Iris pigment epithelial cell (primary cell): Measurements from ENCODE around the gene ROBO4.

Experiments
- DNase-seq: peaks from one replicate; pipeline ENCODE4 v3.0.0-alpha.2; 2011; ENCODE audit warnings: low read depth

ROBO4 gene

DNA sequence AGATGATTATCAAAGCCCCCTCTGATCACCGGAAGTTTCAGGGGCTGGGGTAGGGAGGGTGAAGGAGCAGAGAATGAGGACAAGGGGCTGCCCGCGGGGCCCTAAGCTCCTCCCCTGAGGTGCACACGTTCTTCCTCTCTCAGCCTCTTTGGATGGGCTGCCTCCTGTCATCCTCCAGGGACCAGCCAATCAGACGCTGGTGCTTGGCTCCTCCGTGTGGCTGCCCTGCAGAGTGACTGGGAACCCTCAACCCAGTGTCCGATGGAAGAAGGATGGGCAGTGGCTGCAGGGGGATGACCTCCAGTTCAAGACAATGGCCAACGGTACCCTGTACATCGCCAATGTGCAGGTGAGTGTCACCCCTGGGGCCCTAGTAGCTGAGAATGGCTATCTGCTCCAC lies 24.9 kb downstream of the ROBO4 start:
- no peak for DNase-seq

DNA sequence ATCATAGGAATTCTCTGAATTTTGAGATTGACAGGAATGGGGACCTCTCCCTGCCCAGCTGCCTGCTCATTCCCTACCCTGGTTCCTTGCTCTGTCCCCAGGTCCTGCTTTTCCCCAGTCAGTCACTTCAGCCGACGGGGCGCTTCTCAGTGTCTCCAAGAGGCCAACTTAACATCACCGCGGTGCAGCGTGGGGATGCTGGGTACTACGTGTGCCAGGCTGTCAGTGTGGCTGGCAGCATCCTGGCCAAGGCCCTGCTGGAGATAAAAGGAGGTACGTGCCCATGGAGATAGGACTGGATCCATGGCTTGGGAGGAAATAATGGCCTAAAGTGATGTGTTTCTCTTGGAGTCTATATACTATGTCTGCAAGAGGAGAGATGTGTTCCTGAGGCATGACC lies 25.4 kb downstream of the ROBO4 start:
- no peak for DNase-seq

GRCh38 chr11:124870430-124870829 lies 27.2 kb downstream of the ROBO4 start:
- DNase-seq = no peak

DNA sequence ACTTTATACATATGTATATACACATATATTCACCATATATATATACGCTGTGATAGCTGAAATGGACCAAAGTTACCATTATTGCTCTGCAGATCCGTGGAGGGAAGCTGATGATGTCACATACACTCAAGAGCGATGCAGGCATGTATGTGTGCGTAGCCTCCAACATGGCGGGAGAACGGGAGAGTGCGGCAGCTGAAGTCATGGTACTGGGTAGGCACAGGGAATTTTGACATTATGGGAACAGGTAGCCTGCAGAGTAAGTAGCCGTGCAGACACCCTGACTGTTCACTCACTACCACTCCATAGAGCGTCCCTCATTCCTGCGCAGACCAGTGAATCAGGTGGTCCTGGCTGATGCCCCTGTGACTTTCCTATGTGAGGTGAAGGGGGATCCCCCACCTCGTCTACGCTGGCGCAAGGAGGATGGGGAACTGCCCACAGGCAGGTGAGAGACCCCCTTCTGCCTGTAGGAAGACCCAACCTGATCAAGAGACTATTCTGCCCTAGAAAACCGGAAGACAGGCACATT lies 27.7 kb downstream of the ROBO4 start:
- DNase-seq = no peak

- no peak for DNase-seq
Measured at GRCh38 chr11:124869331-124869730, 28.3 kb downstream of the ROBO4 start.

- DNase-seq = no peak
Measured at GRCh38 chr11:124868331-124869274, 29.1 kb downstream of the ROBO4 start.

DNA sequence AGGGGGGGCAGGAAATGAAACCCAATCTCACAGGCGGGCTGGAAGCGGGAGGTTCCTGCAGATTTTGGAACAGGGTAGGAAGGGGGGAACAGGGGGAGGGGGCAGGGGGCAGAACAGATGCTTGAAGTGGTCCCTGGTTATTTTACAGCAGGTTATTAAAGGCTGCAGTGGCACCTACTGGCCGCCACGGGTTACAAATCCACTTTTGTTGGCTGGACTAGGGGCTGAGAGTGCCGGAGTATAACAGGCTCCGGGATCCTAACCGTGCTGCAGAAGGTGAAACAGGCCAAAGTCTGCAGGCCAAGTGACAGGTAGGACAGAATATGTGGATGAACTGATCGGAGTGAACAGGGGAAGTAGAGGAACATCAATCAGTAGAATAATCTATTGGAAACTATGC lies 30.0 kb downstream of the ROBO4 start:
- peak; percentile 45 for DNase-seq

DNA sequence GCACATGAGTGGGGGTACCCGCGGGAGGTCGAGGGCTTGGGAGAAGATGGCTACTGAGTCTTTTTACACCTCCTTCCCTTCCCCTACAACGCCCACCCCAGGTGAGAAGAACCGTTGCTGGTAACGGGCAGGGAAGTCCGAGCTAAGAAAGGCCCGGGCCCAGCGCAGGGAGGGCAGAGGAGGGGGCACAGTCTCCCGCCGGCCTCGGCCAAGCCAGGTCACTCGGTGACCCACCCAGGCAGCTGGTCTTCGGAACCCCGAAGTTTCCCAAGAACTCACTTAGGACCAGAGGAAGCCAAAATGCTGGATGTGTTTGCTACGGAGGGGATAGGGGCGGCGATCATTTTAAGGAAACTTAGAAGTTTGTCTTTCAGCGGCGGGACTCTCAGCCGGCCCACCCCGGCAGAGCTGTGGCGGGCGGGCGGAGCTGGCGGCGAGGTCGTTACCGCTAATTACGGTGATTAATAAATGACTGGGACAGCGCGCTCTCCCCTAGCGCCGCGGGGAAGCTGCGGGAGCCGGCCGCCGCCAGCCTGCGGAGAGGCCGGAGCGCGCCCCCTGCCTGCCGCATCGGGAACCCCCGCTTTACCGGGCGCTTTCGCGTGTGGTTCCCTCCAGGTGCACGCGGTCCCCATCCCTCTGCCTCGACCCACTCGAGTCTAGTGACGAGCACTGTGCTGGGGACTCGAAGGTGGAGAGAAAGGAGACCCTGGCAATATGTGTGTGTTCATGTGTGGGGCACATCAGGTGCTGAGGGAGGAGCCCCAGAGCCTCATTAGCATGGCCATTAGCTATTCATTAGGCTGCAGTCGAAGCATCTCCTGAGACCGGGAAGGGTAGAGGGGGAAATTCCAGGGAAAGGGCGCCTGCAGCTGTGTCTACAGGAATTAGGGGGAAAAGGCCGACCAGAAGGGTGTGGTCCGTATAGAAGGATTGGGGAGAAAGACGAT lies 31.5 kb downstream of the ROBO4 start:
- peak; percentile 42 for DNase-seq

DNA sequence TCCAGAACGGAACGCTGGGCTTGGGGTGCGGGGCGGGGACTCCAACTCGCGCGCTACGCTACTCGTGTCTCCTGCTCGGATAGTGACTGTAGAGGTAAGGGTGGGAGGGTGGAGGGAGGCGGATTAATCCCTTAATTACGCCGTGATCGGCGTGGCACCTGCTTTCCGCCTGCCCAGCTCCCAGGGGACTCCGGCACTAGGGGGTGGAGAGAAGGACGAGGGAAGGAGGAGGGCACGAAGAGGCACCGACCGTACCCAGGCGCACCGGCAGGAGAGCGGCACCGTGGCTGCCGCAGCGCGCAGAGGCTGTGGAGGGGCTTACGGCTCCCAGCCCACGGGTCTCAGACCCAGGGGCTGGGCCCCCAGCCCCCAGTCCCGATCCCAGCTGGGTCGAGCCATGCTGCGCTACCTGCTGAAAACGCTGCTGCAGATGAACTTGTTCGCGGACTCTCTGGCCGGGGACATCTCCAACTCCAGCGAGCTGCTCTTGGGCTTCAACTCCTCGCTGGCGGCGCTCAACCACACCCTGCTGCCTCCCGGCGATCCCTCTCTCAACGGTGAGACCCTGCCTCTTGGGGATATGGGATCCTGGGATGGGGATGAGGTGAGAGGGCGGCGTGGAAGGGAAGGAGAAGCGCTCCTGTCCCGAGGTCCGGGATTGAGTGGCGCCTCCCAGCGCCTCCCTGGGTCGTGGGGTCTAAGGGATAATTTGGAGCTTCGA lies 32.3 kb downstream of the ROBO4 start, which contains the start of gene ROBO3:
Gene ROBO3 (plus strand): TSS at position 252 of the 721 bp plus-strand sequence. CDS start 146 bp downstream, at position 398.
- no peak for DNase-seq

DNA sequence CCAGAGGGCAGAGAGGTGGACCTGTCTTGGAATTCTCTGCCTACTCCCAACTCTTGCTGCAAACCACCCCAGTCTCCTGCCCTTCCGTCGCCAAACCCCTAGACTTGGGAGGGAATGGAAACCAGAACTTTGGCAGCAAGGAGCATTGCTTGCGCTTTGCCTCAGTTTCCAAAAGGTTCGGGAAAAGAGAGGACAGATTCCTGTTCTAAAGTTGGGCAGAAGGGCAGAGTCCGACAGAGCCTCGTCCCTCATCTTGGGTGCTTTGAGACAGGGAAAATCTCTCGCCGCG lies 32.8 kb downstream of the ROBO4 start:
- no peak for DNase-seq

DNA sequence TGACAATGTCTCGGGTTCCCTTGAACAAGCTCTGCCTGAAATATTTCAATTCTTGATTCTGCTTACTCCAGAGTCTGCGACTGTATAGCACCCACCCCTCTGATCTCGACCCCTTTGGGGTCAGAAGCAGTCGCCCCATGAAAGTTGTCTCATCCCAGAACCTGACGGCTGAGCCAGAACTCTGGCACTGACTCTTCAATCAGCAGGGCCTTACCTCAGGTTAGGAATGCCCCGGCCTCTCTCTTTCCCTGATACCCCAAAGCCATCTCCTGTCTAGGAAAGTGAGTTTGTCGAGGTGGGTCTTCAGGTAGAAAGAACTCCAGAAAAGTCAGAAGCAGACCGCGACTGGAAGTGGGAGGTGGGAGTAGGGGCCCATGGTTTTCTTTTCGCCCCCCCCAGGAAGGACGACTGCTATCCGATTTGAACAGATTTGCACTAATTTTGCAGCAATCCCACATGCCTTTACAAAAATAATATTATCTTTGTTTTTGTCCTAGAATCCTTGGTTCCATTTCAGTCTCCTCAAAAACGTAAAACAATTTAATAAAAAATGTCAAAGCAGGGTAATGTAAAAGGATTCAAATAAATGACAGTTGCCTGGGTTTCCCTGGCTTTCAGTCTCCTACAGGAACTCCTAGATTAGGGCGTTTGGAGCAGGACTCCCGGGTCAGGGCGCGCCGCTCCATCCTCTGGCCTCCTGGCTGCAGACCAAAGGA lies 33.3 kb downstream of the ROBO4 start:
- DNase-seq = no peak

DNA sequence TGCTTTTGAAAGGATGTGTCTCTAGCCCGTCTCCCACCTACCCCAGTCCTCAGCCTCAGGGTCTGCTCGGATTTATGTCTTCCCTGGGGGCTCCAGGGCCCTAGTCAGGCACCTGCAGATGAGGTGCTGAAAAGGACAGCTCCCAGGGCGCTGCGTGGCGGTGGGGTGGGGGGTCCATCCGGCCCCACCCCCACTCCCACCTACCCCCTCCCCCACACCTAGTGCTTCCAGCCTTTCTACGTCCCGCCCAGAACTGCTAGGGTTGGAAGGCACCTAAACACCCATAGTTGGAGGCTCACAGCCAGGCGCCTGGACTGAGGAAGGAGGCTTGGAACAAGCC lies 33.9 kb downstream of the ROBO4 start:
- DNase-seq = no peak

DNA sequence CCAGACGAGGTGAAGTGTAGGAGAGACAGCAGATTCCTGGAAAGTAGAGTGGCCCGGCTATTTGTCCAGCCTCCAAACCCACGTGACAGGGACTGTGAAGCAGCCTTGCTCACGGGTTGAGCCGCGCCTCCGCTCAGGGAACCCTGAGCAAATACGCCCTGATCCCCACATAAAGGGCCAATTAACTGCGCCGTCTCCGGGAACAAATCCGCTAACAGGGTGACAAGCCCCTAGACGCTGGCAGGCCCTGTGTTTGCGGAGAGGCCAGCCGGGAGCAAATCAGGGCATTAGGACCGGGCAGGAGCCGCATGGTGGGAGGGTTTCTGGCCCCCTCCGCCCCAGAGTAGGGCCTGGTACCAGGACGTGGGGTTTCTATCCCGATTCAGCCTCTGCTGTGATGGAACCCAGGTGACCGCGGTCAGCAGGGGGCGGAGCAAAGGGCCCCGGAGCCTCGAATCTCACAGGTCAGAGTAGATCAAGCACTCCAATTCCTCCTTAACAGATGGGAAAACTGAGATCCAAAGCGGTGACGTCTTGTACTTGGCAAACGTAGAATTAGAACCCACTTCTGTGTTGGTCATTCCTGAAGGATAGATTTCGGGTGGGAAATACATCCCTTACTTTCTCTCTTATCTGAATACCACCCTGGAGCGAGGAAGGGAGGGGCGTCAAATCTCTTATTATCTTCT lies 34.4 kb downstream of the ROBO4 start:
- peak; percentile 40 for DNase-seq

GRCh38 chr11:124861670-124862069 lies 36.0 kb downstream of the ROBO4 start:
- DNase-seq = no peak

DNA sequence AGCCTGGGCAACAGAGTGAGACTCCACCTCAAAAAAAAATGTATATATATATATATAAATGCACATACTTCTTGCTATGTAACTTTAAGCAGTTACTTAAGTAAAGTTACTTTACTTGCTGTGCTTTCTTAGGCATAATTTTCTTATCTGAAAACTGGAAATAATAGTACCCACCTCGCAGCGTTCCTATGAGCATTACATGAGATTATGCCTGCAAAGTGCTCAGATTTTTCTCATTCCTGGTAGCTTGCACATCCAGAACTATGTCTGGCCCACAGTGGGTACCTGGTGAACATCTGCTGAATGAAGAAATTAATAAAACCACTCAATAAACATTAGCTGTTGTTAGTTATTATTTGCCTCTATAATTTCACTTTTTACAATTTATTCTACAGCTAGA lies 38.5 kb downstream of the ROBO4 start:
- no peak for DNase-seq

DNA sequence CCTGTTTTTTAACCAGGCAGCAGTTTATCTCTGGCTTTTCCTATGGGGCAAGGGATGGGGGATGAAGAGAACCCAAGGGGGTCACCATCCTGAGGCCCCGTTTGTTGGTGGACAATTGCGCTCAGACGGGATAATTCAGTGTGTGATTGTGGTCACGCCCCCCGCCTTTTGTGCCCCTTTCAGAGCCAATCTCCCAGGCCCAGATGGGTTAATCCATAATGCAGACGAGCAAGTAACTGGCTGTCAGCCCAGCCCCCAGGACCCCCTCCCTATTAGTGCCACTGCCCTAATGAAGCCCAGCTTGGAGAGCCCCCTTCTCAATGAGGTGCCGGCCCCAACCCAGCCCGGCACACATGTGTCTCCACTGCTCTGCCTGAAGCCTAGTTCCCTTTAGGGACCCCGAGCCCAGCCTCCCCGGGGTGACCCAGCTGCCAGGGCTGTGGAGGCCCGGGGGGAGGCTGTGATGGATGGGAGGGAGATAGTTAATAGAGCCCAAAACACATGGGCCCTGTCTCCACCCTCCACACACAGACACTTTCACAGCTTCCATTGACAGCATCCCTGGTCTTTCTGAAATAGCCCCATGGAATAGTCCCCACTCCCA lies 51.5 kb downstream of the ROBO4 start:
- no peak for DNase-seq

GRCh38 chr11:124844664-124845079 lies 53.0 kb downstream of the ROBO4 start:
- DNase-seq = no peak

DNA sequence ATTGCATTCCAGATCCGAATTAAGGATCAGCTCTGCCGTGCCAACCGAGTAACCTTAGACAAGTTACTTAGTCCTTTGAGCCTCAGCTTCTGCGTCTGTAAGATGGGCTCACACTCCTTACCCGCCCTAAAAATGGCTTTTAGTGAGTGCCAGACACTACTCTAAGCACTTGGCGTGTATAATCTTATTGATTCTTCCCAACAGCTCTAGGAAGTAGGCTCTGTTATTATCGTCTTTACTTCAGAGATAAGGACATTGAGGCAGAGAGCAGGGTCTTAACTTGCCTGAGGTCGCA lies 54.1 kb downstream of the ROBO4 start:
- no peak for DNase-seq

DNA sequence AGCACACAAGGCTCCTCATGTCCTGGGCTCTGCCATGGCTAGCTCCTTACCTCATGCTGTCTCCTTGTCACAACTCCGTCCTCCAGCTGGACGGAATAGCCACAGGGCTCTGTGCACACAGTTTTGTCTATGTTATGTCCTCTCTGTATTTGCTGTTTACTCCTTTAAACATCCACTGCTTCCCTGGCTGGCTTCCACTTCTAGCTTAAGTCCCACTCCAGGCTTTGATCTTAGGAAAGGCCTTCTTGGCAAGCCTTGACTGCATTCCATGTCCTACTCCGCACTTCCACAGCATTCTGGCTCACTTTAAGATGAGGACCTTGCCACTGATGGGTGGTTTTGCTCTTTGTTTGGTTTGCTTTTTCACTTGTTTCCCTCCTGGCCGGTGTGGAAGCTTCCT lies 55.4 kb downstream of the ROBO4 start:
- no peak for DNase-seq

- no peak for DNase-seq
Measured at GRCh38 chr11:124841840-124842239, 55.8 kb downstream of the ROBO4 start.

DNA sequence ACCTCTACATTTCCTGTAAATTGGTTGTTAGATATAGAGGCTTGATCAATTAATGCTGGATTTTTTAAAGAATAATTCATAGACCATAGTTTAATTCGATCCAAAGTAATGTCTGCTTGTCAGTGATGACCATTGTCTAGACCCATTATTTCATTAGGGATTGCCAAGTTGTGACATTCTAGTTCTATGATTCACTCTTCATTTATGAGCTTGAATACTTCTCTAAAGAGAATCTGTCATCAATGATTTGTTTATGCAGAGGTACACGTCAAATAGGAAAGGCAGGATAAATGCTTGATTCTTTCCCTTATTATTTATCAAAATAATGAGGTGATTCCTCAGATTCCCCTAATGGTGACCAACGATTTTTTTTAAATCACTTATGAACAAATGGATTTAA lies 56.5 kb downstream of the ROBO4 start:
- DNase-seq = no peak
